ENCODE results near the gene LMF2. TPM values are rescaled to one million over a fixed set of nuclear protein-coding genes. Genes with fewer than 3 reads are reported as not detected.

LMF2 gene
- total RNA-seq, 1 donor from 2014 or later: 57.0 TPM

DNA sequence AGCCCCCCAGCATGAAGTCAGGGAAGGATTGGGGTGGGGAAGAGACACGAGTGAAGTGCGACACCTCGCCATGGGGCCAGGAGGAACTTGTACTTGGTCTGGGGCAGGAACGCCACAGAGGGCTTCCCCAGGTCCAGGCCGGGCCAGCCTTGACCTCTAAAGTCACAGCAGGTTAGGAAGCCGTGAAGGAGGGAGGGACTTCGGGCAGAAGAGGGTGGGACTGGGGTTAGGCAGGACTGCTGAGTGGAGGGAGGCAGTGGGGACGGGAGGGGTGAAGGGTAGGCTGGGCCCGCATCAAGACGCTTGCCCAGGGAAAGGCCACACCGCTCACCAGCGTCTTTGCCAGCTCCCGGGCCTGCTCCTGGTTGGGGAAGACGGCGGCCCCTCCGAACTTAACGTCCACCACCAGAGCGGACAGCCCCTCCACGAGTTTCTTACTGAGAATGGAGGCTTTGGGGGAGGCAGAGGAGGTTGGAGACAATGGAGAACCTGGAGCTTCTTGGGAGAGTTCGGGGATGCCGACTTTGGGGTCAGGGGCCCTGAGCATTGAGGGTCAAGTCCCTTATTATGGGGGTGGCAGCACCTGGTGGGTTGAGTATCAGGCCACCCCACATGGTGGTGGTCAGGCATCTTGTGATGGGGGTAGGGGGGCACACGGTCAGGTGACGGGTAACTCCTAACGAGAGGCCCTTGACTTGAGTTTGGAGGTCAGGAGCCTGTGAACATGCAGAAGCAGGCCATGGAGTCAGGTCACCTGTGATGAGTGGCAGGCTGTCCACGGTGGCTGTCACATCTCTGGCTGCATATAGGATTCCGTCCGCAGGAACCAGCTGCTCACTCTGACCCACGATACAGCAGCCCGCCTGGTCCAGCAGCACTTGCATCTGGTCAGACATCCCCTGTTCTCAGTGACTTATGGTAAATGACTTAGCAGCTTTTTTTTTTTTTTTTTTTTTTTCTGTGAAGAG lies 19.6 kb upstream of the LMF2 start:
- Histone ChIP-seq H3K4me3 (peak overlapping the region; percentile 61 to 84), H3K36me3 (peaks cover 0 to 18% of the 10 kb centered on the region in 2 donors), H3K9me3 (no peaks in the 10 kb centered on the region), H3K27me3 (no peaks in the 10 kb centered on the region), H3K27ac (peak overlapping the region; percentile 92), H3K4me1 (peaks cover 63% of the 10 kb centered on the region)
- no peak for DNase-seq (ENCODE audit: extremely low spot score in 2 of 2)
- intact Hi-C loops (cut with DNase I): loop anchor here (5.0 to 10.0 kb wide), 2 partner anchors 55 to 262 kb away; partner anchors contain the start of genes CHKB and MAPK12
- TF ChIP-seq POLR2AphosphoS5 (IDR thresholded peaks at IDR 0.05; ENCODE audit: insufficient read depth in 1 of 2, low read depth in 1 of 2) (peak in 1 of 2 donors; percentile 60), POLR2A (IDR thresholded peaks at IDR 0.05) (no peak)
- TF ChIP-seq, protein P1, sequence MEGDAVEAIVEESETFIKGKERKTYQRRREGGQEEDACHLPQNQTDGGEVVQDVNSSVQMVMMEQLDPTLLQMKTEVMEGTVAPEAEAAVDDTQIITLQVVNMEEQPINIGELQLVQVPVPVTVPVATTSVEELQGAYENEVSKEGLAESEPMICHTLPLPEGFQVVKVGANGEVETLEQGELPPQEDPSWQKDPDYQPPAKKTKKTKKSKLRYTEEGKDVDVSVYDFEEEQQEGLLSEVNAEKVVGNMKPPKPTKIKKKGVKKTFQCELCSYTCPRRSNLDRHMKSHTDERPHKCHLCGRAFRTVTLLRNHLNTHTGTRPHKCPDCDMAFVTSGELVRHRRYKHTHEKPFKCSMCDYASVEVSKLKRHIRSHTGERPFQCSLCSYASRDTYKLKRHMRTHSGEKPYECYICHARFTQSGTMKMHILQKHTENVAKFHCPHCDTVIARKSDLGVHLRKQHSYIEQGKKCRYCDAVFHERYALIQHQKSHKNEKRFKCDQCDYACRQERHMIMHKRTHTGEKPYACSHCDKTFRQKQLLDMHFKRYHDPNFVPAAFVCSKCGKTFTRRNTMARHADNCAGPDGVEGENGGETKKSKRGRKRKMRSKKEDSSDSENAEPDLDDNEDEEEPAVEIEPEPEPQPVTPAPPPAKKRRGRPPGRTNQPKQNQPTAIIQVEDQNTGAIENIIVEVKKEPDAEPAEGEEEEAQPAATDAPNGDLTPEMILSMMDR (IDR thresholded peaks at IDR 0.05): no peak

DNA sequence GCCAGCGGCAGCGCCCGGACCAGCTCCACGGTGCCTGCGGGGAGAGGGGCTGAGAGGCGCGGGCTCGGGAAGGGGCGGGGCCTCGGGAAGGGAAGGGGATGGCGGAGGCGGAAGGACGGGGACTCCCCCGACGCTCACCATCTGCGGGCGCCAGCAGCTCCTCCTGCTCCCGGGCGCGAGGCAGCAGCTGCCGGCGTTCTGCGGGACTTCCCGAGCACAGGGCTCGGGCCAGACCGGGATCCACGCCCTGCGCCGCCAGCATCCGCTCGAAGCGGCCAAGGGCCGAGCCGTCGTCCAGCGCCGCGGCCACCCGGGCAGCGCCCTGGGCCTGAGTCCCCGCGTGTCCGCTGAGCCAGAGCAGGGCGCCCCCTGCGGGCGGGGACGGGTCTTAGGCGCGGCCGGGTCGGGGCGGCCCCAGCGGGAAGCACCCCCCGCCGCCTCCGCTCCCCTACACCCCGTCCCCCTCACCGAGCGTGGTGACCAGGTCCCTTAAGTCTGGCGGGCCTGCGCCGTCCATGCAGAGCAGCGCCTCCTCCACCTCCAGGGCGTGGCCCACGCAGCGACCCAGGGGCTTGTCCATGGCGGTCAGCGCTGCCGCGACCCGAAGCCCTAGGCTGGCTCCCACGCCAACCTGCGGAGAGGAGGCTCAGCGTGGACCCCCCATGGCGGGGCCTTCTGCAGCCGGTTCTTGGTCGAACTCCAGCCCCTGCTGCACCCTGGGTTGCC lies 18.8 kb upstream of the LMF2 start:
- peaks cover 55% of the 10 kb centered on the region for H3K4me1 ChIP-seq
- no peaks in the 10 kb centered on the region for H3K27me3 ChIP-seq
- intact Hi-C loops (cut with DNase I): loop anchor here (5.0 to 10.0 kb wide), 2 partner anchors 56 to 261 kb away; partner anchors contain the start of genes CHKB and MAPK12
- peaks cover 0 to 27% of the 10 kb centered on the region in 2 donors for H3K36me3 ChIP-seq
- TF ChIP-seq, protein P1 (IDR thresholded peaks at IDR 0.05): peak in 2 of 3 experiments; percentile 40 to 74
- TF ChIP-seq POLR2AphosphoS5 (IDR thresholded peaks at IDR 0.05; ENCODE audit: insufficient read depth in 1 of 2, low read depth in 1 of 2) (no peak), POLR2A (IDR thresholded peaks at IDR 0.05) (peak in 1 of 2 donors; percentile 28)
- no peaks in the 10 kb centered on the region for H3K9me3 ChIP-seq
- peak overlapping the region; percentile 61 to 84 for H3K4me3 ChIP-seq
- H3K27ac ChIP-seq: peak overlapping the region; percentile 92
- DNase-seq (ENCODE audit: extremely low spot score in 2 of 2): no peak

DNA sequence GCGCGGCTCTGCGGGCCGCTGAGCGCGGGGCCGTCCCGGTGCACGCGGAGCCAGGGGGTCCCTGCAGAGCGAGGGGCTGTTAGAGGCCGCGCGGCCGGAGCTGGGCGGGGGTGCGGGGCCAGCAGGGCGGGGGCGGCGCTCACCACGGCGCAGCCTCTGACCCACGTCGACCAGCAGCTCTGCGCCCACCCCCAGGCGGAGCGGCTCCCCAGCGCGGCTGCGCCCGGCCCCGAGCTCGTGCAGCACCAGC lies 18.3 kb upstream of the LMF2 start:
- peak overlapping the region; percentile 92 for H3K27ac ChIP-seq
- no peaks in the 10 kb centered on the region for H3K9me3 ChIP-seq
- DNase-seq (ENCODE audit: extremely low spot score in 2 of 2): no peak
- H3K4me3 ChIP-seq: peak overlapping the region; percentile 61 to 84
- peaks cover 0 to 32% of the 10 kb centered on the region in 2 donors for H3K36me3 ChIP-seq
- peaks cover 50% of the 10 kb centered on the region for H3K4me1 ChIP-seq
- TF ChIP-seq POLR2A (IDR thresholded peaks at IDR 0.05) (no peak), POLR2AphosphoS5 (IDR thresholded peaks at IDR 0.05; ENCODE audit: insufficient read depth in 1 of 2, low read depth in 1 of 2) (no peak)
- TF ChIP-seq, protein P1 (IDR thresholded peaks at IDR 0.05): no peak
- no peaks in the 10 kb centered on the region for H3K27me3 ChIP-seq
- intact Hi-C loops (cut with DNase I): loop anchor here (5.0 to 10.0 kb wide), 2 partner anchors 57 to 261 kb away; partner anchors contain the start of genes CHKB and MAPK12

DNA sequence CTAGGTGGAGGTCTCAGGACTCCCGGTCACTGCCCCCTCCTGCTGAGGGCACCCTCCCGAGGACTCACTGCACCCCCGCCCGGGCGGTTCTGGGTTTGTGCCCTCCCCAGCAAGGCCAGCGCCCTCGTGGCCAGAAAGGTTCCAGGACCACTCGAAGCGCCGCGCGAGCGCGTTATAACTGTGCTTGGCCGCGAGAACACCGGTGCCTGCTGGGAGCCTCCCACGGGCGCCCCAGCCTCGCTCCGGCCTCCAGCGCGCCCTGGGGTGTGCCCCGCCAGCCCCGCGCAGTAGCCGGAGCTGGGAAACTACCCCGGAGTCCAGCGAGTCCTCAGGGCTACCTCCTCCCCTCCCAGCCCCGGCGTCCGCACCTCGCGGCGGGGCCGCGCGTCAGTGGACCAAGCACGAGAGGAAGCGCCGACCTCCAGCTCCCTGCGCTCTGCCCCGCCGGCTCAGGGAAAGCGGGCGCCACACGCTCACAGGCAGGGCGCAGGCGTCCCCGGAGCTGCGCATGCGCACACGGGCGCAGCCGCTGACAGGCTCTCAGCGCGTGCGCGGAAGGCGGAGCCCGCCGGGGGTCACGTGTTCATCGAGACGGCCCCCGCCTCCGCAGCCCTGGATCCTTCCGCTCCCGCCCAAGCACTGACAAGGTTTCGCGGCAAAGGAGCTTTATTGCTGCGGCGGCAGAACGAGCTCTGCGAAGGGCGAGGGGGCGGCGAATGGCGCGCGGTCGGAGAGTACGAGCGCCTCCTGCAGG lies 17.8 kb upstream of the LMF2 start, which contains the start of gene SCO2:
TSS of gene SCO2 (minus strand) at position 495 of the 754 bp plus-strand sequence. CDS start 1,187 bp downstream, outside the sequence.
- Histone ChIP-seq H3K27ac (peak within 1 kb of the TSS; percentile 92), H3K4me3 (peak within 1 kb of the TSS; percentile 61 to 84), H3K9me3 (no peaks in the 10 kb centered on the region), H3K36me3 (peaks cover 0 to 37% of the 10 kb centered on the region in 2 donors), H3K4me1 (peaks cover 45% of the 10 kb centered on the region), H3K27me3 (no peaks in the 10 kb centered on the region)
- intact Hi-C loops (cut with DNase I): loop anchor here (5.0 to 10.0 kb wide), 2 partner anchors 57 to 260 kb away; partner anchors contain the start of genes CHKB and MAPK12
- no peak for DNase-seq (ENCODE audit: extremely low spot score in 2 of 2)
- TF ChIP-seq POLR2A (IDR thresholded peaks at IDR 0.05) (peak; percentile 45 to 52), POLR2AphosphoS5 (IDR thresholded peaks at IDR 0.05; ENCODE audit: insufficient read depth in 1 of 2, low read depth in 1 of 2) (peak; percentile 79 to 90)
- TF ChIP-seq, protein P1 (IDR thresholded peaks at IDR 0.05): peak in 1 of 3 experiments; percentile 45
